CD8-positive, alpha-beta memory T cell (primary cell): ENCODE data around the gene SNRNP27. TPM values are rescaled to one million over a fixed set of nuclear protein-coding genes. Genes with fewer than 3 reads are reported as not detected.

Experiments
- CTCF ChIA-PET: fragments of 350-600 bp; sonication (Branson Sonifier 250); formaldehyde crosslinking; loops from one replicate; lab custom pipeline; 2021; ENCODE audit warnings: antibody characterized with exemption; lab: Charles Lee
- POLR2A ChIA-PET: fragments of 350-600 bp; sonication (Branson Sonifier 250); formaldehyde crosslinking; loops from one replicate; lab custom pipeline; 2021; ENCODE audit warnings: antibody characterized with exemption; lab: Charles Lee
- DNase-seq, 5 donors: peaks; one replicate each; pipeline versions ENCODE4 v3.0.0 to v3.0.0-alpha.2; 2020 to 2022; ENCODE audit warnings: mixed read lengths in 1 of 5
- H3K27ac ChIP-seq: one replicate; pipeline ENCODE4 v1.7.0; 2013; ENCODE audit warnings: low read depth, mild to moderate bottlenecking, low read length, moderate library complexity
- H3K27me3 ChIP-seq: 2 replicates; pipeline ENCODE4 v1.7.0; 2013; ENCODE audit warnings: low read length, mild to moderate bottlenecking; ENCODE audit not compliant: insufficient read depth, poor library complexity, severe bottlenecking
- H3K36me3 ChIP-seq: 2 replicates; pipeline ENCODE4 v1.7.0; 2013; ENCODE audit warnings: mild to moderate bottlenecking, low read length, moderate library complexity; ENCODE audit not compliant: insufficient read depth
- H3K4me1 ChIP-seq: 2 replicates; pipeline ENCODE4 v1.7.0; 2013; ENCODE audit warnings: mild to moderate bottlenecking, low read length, moderate library complexity; ENCODE audit not compliant: insufficient read depth
- H3K4me3 ChIP-seq: 2 replicates; pipeline ENCODE4 v1.7.0; 2013; ENCODE audit warnings: mild to moderate bottlenecking, low read length
- H3K9me3 ChIP-seq: 2 replicates; pipeline ENCODE4 v1.7.0; 2013; ENCODE audit warnings: mild to moderate bottlenecking, low read length
- H3K27ac Mint-ChIP-seq, 8 donors: one replicate each; pipeline ENCODE4 v1.8.0; 2020 to 2021; ENCODE audit warnings: mixed read lengths in 8 of 8, mild to moderate bottlenecking in 6 of 8, inconsistent platforms in 3 of 8, moderate library complexity in 3 of 8
- H3K27me3 Mint-ChIP-seq, 2 donors: one replicate each; pipeline ENCODE4 v1.8.0; 2020 to 2021; ENCODE audit warnings: mixed read lengths in 2 of 2, mild to moderate bottlenecking in 1 of 2, moderate library complexity in 1 of 2
- H3K36me3 Mint-ChIP-seq, 3 donors: one replicate each; pipeline ENCODE4 v1.8.0; 2020 to 2021; ENCODE audit warnings: mixed read lengths in 3 of 3, inconsistent platforms in 1 of 3, mild to moderate bottlenecking in 1 of 3
- H3K4me1 Mint-ChIP-seq, 3 donors: one replicate each; pipeline ENCODE4 v1.8.0; 2020 to 2021; ENCODE audit warnings: mixed read lengths in 3 of 3, inconsistent platforms in 1 of 3, mild to moderate bottlenecking in 1 of 3
- H3K4me3 Mint-ChIP-seq, 7 donors: one replicate each; pipeline ENCODE4 v1.8.0; 2020 to 2021; ENCODE audit warnings: mixed read lengths in 7 of 7, mild to moderate bottlenecking in 6 of 7, moderate library complexity in 4 of 7, inconsistent platforms in 2 of 7
- H3K9me3 Mint-ChIP-seq, 5 donors: one replicate each; pipeline ENCODE4 v1.8.0; 2020 to 2022; ENCODE audit warnings: mixed read lengths in 5 of 5, mild to moderate bottlenecking in 3 of 5, moderate library complexity in 2 of 5, inconsistent platforms in 1 of 5
- polyA plus RNA-seq: library from polyadenylated mRNA; unstranded; fragments of 300-500 nt; fragmentation: Illumina TruSeq; gene quantifications from one replicate; pipeline ENCODE4 v1.2.3, GENCODE V29; 2021
- total RNA-seq, 2 experiments: library from RNA; stranded (reverse); gene quantifications; one replicate each; pipeline ENCODE4 v1.2.3, GENCODE V29; 2021

The SNRNP27 gene
- total and polyA plus RNA-seq, 3 experiments from 2014 or later = 59.6 to 79.6 (median 61.2) TPM

DNA sequence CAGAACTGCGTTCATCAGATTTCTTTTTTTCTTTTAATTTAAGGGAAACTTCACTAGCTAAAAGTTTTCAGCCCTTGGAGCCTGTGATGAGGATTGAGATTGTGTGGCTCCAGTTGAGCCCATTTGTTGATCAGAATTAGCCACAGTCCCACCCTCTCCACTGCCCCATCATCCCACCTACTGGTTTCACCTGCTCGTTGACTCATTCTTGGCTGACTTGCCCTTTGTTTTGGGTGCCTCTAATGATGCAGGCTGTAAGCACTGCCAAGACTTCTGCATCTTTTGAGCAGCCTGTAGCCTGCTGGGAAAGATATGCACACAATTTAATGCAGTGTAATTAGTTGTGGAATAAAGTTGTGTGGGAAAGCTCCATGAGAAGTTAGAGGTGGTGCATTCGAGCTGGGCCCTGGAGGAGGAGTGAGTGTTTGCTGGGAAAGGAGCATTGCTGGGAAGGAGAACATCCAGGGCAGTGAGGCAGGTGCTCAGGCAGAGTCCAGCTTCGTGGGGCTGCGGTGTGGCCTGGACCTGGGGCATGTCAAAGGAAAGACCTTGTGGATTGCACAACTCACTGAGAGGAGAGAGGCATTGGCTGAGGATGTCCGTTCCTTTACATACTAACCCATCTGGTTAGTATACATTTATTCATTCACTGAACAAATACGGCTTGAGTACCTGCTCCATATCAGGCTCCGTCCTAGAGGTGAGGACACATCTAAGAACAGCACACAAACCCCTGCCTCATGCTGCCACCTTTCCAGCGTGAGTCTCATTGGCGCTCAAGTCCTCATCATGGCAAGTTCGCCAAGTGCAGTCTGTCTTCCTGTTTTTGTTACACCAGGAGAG lies 49.5 kb downstream of the SNRNP27 start:
- Histone ChIP-seq H3K36me3 (peaks cover 20% of the 10 kb centered on the region), H3K9me3 (no peaks in the 10 kb centered on the region), H3K27me3 (no peaks in the 10 kb centered on the region), H3K4me1 (peaks cover 25% of the 10 kb centered on the region), H3K4me3 (no peak overlapping the region), H3K27ac (no peak overlapping the region)
- H3K27ac Mint-ChIP-seq = peak overlapping the region in 6 of 8 donors; percentile 11 to 88 (median 67)
- no peak for DNase-seq
- H3K36me3 Mint-ChIP-seq = peaks cover 10 to 52% (median 31%) of the 10 kb centered on the region in 3 donors
- ChIA-PET CTCF (no interaction called here), POLR2A (interaction anchor here (0.5 kb wide), 1 partner anchor 73 kb away, joined by 3 read pairs; no protein-coding TSS in a partner anchor)
- H3K9me3 Mint-ChIP-seq = no peaks in the 10 kb centered on the region
- no peaks in the 10 kb centered on the region for H3K27me3 Mint-ChIP-seq
- H3K4me3 Mint-ChIP-seq = no peak overlapping the region
- H3K4me1 Mint-ChIP-seq = peaks cover 26% of the 10 kb centered on the region in 3 donors

GRCh38 chr2:69943843-69944525 lies 50.2 kb downstream of the SNRNP27 start:
- H3K27me3 Mint-ChIP-seq = no peaks in the 10 kb centered on the region
- Histone ChIP-seq H3K27ac (no peak overlapping the region), H3K27me3 (no peaks in the 10 kb centered on the region), H3K4me3 (no peak overlapping the region), H3K4me1 (peaks cover 25% of the 10 kb centered on the region), H3K36me3 (peaks cover 12% of the 10 kb centered on the region), H3K9me3 (no peaks in the 10 kb centered on the region)
- H3K36me3 Mint-ChIP-seq = peaks cover 2 to 45% (median 23%) of the 10 kb centered on the region in 3 donors
- DNase-seq = no peak
- H3K27ac Mint-ChIP-seq = peak overlapping the region in 6 of 8 donors; percentile 26 to 70 (median 40)
- ChIA-PET POLR2A (interaction anchor here (0.5 kb wide), 1 partner anchor 72 kb away, joined by 3 read pairs; no protein-coding TSS in a partner anchor), CTCF (interaction anchor here (1.7 kb wide), 1 partner anchor 199 kb away, joined by 5 read pairs; no protein-coding TSS in a partner anchor)
- H3K4me1 Mint-ChIP-seq = peaks cover 26% of the 10 kb centered on the region in 3 donors
- no peaks in the 10 kb centered on the region for H3K9me3 Mint-ChIP-seq
- no peak overlapping the region for H3K4me3 Mint-ChIP-seq

GRCh38 chr2:69944756-69945155 lies 51.0 kb downstream of the SNRNP27 start:
- H3K27me3 Mint-ChIP-seq = no peaks in the 10 kb centered on the region
- no peaks in the 10 kb centered on the region for H3K9me3 Mint-ChIP-seq
- Histone ChIP-seq H3K9me3 (no peaks in the 10 kb centered on the region), H3K27me3 (no peaks in the 10 kb centered on the region), H3K4me3 (no peak overlapping the region), H3K27ac (no peak overlapping the region), H3K4me1 (peaks cover 25% of the 10 kb centered on the region), H3K36me3 (peaks cover 10% of the 10 kb centered on the region)
- DNase-seq = no peak
- peaks cover 26 to 28% (median 26%) of the 10 kb centered on the region in 3 donors for H3K4me1 Mint-ChIP-seq
- POLR2A ChIA-PET = no interaction called here
- CTCF ChIA-PET = interaction anchor here (1.7 kb wide), 1 partner anchor 198 kb away, joined by 5 read pairs; no protein-coding TSS in a partner anchor
- peaks cover 0 to 37% (median 18%) of the 10 kb centered on the region in 3 donors for H3K36me3 Mint-ChIP-seq
- H3K4me3 Mint-ChIP-seq = no peak overlapping the region
- peak overlapping the region in 5 of 8 donors; percentile 30 to 83 (median 43) for H3K27ac Mint-ChIP-seq

DNA sequence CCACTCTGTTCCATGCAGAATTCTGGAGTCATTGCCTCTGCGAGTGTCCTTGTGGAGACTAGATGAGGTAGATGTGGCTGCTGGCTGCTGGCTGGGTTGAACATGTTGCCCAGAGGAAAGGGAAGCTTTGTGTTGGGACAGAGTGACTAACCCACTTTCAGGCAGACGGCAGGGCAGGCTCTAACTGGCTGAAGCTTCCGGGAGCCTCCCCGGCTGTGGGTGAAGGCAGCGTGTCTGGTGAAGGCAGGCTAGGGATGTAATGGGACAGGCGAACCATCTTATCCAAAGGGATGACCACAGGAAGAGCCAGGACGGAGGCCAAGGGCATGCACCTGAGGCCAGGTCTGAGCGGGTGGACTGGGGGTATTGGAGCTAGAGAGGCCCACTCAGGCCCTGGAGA lies 51.7 kb downstream of the SNRNP27 start:
- peaks cover 7% of the 10 kb centered on the region for H3K36me3 ChIP-seq
- peak overlapping the region; percentile 73 to 96 (median 92) for H3K27ac Mint-ChIP-seq
- H3K36me3 Mint-ChIP-seq = peaks cover 0 to 31% (median 14%) of the 10 kb centered on the region in 3 donors
- no peak overlapping the region for H3K27ac ChIP-seq
- H3K9me3 Mint-ChIP-seq = no peaks in the 10 kb centered on the region
- H3K4me1 ChIP-seq = peaks cover 25% of the 10 kb centered on the region
- CTCF ChIA-PET = interaction anchor here (1.7 kb wide), 1 partner anchor 197 kb away, joined by 5 read pairs; no protein-coding TSS in a partner anchor
- peaks cover 26 to 28% (median 26%) of the 10 kb centered on the region in 3 donors for H3K4me1 Mint-ChIP-seq
- H3K27me3 ChIP-seq = no peaks in the 10 kb centered on the region
- no peak for DNase-seq
- no peaks in the 10 kb centered on the region for H3K27me3 Mint-ChIP-seq
- peak overlapping the region in 5 of 7 donors; percentile 2 to 77 (median 58) for H3K4me3 Mint-ChIP-seq
- POLR2A ChIA-PET = no interaction called here
- H3K4me3 ChIP-seq = no peak overlapping the region
- H3K9me3 ChIP-seq = no peaks in the 10 kb centered on the region

GRCh38 chr2:69945941-69946340 lies 52.2 kb downstream of the SNRNP27 start:
- Histone ChIP-seq H3K27me3 (no peaks in the 10 kb centered on the region), H3K4me3 (no peak overlapping the region), H3K9me3 (no peaks in the 10 kb centered on the region), H3K4me1 (peaks cover 25% of the 10 kb centered on the region), H3K27ac (peak overlapping the region; percentile 40), H3K36me3 (peaks cover 3% of the 10 kb centered on the region)
- no peaks in the 10 kb centered on the region for H3K27me3 Mint-ChIP-seq
- peaks cover 26 to 28% (median 26%) of the 10 kb centered on the region in 3 donors for H3K4me1 Mint-ChIP-seq
- ChIA-PET CTCF (interaction anchor here (1.0 to 1.7 kb wide), 4 partner anchors 32 to 197 kb away, joined by 3 to 5 read pairs (median 3); no protein-coding TSS in a partner anchor), POLR2A (interaction anchor here (0.9 to 1.3 kb wide), 2 partner anchors 32 to 142 kb away, joined by 5 to 7 read pairs; partner anchors contain the start of gene MXD1)
- H3K9me3 Mint-ChIP-seq = no peaks in the 10 kb centered on the region
- no peak for DNase-seq
- peak overlapping the region; percentile 73 to 96 (median 92) for H3K27ac Mint-ChIP-seq
- peak overlapping the region in 6 of 7 donors; percentile 2 to 81 (median 64) for H3K4me3 Mint-ChIP-seq
- peaks cover 0 to 27% (median 11%) of the 10 kb centered on the region in 3 donors for H3K36me3 Mint-ChIP-seq

- Histone ChIP-seq H3K4me3 (no peak overlapping the region), H3K9me3 (no peaks in the 10 kb centered on the region), H3K27ac (peak overlapping the region; percentile 40), H3K27me3 (no peaks in the 10 kb centered on the region), H3K36me3 (no peaks in the 10 kb centered on the region), H3K4me1 (peaks cover 25% of the 10 kb centered on the region)
- peaks cover 26 to 28% (median 26%) of the 10 kb centered on the region in 3 donors for H3K4me1 Mint-ChIP-seq
- no peaks in the 10 kb centered on the region for H3K27me3 Mint-ChIP-seq
- peak overlapping the region in 6 of 7 donors; percentile 46 to 81 (median 76) for H3K4me3 Mint-ChIP-seq
- H3K27ac Mint-ChIP-seq = peak overlapping the region; percentile 73 to 96 (median 92)
- ChIA-PET CTCF (interaction anchor here (1.0 to 1.3 kb wide), 3 partner anchors 32 to 196 kb away, joined by 3 read pairs; no protein-coding TSS in a partner anchor), POLR2A (interaction anchor here (0.9 to 1.3 kb wide), 2 partner anchors 32 to 142 kb away, joined by 5 to 7 read pairs; partner anchors contain the start of gene MXD1)
- DNase-seq = peak; percentile 25 to 74 (median 46)
- peaks cover 0 to 20% (median 9%) of the 10 kb centered on the region in 3 donors for H3K36me3 Mint-ChIP-seq
- H3K9me3 Mint-ChIP-seq = no peaks in the 10 kb centered on the region
Measured at GRCh38 chr2:69946351-69947324, 52.9 kb downstream of the SNRNP27 start.
